AG08396 (cell line): ENCODE measurements around the gene CD8B2.
"Not testable (repeated sequence)": the region's sequence is repeated elsewhere in the genome, so short reads cannot be mapped to it uniquely, and the experiment has no call there.

ENCODE experiments used
- DNase-seq: peaks from one replicate; pipeline ENCODE4 v3.0.0; 2012; ENCODE audit warnings: low spot score, mixed read lengths

Gene CD8B2

GRCh38 chr2:106486551-106487385 lies at the start of gene CD8B2:
CD8B2 (plus strand) TSS chr2:106487364; CDS start chr2:106487427, 63 bp downstream.
- DNase-seq = not testable (repeated sequence)

GRCh38 chr2:106461882-106462281 lies 25.3 kb upstream of the CD8B2 start:
- not testable (repeated sequence) for DNase-seq

GRCh38 chr2:106467516-106467915 lies 19.6 kb upstream of the CD8B2 start:
- DNase-seq = not testable (repeated sequence)

GRCh38 chr2:106468107-106468506 lies 19.1 kb upstream of the CD8B2 start, which contains the start of gene RGPD3:
RGPD3 (minus strand) TSS chr2:106468413; CDS start chr2:106468288, 125 bp downstream.
- not testable (repeated sequence) for DNase-seq

GRCh38 chr2:106470658-106471057 lies 16.5 kb upstream of the CD8B2 start:
- not testable (repeated sequence) for DNase-seq

GRCh38 chr2:106477647-106478046 lies 9.5 kb upstream of the CD8B2 start:
- DNase-seq = not testable (repeated sequence)

- not testable (repeated sequence) for DNase-seq
Observed at GRCh38 chr2:106479563-106479962, 7.6 kb upstream of the CD8B2 start.

GRCh38 chr2:106487386-106488191 lies 425 bp downstream of the CD8B2 start:
- not testable (repeated sequence) for DNase-seq

GRCh38 chr2:106489701-106490100 lies 2.5 kb downstream of the CD8B2 start:
- DNase-seq = not testable (repeated sequence)

- DNase-seq = not testable (repeated sequence)
Observed at GRCh38 chr2:106492399-106492798, 5.2 kb downstream of the CD8B2 start.

- DNase-seq = not testable (repeated sequence)
Observed at GRCh38 chr2:106492913-106493312, 5.7 kb downstream of the CD8B2 start.

GRCh38 chr2:106498549-106498948 lies 11.4 kb downstream of the CD8B2 start:
- DNase-seq = not testable (repeated sequence)

- DNase-seq = not testable (repeated sequence)
Observed at GRCh38 chr2:106500350-106500749, 13.2 kb downstream of the CD8B2 start.

- not testable (repeated sequence) for DNase-seq
Observed at GRCh38 chr2:106502351-106502750, 15.2 kb downstream of the CD8B2 start.

GRCh38 chr2:106504192-106504591 lies 17.0 kb downstream of the CD8B2 start:
- not testable (repeated sequence) for DNase-seq

- DNase-seq = not testable (repeated sequence)
Observed at GRCh38 chr2:106504787-106505186, 17.6 kb downstream of the CD8B2 start.

GRCh38 chr2:106506002-106506687 lies 19.0 kb downstream of the CD8B2 start:
- not testable (repeated sequence) for DNase-seq

- not testable (repeated sequence) for DNase-seq
Observed at GRCh38 chr2:106508660-106509373, 21.7 kb downstream of the CD8B2 start.

GRCh38 chr2:106509374-106509770 lies 22.2 kb downstream of the CD8B2 start:
- DNase-seq = not testable (repeated sequence)

GRCh38 chr2:106510791-106511190 lies 23.6 kb downstream of the CD8B2 start:
- DNase-seq = not testable (repeated sequence)

- DNase-seq = not testable (repeated sequence)
Observed at GRCh38 chr2:106511476-106511901, 24.3 kb downstream of the CD8B2 start.
